Measurements from ENCODE around the gene ROR2.

ROR2 gene

GRCh38 chr9:91978740-91979414, 28.8 kb upstream of the ROR2 start:
- TF ChIP-seq, protein P1, sequence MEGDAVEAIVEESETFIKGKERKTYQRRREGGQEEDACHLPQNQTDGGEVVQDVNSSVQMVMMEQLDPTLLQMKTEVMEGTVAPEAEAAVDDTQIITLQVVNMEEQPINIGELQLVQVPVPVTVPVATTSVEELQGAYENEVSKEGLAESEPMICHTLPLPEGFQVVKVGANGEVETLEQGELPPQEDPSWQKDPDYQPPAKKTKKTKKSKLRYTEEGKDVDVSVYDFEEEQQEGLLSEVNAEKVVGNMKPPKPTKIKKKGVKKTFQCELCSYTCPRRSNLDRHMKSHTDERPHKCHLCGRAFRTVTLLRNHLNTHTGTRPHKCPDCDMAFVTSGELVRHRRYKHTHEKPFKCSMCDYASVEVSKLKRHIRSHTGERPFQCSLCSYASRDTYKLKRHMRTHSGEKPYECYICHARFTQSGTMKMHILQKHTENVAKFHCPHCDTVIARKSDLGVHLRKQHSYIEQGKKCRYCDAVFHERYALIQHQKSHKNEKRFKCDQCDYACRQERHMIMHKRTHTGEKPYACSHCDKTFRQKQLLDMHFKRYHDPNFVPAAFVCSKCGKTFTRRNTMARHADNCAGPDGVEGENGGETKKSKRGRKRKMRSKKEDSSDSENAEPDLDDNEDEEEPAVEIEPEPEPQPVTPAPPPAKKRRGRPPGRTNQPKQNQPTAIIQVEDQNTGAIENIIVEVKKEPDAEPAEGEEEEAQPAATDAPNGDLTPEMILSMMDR (IDR thresholded peaks at IDR 0.05), result peak; percentile 57

- TF ChIP-seq, protein P1 (IDR thresholded peaks at IDR 0.05), result no peak
Observed at GRCh38 chr9:91972711-91973110, 22.7 kb upstream of the ROR2 start.

DNA sequence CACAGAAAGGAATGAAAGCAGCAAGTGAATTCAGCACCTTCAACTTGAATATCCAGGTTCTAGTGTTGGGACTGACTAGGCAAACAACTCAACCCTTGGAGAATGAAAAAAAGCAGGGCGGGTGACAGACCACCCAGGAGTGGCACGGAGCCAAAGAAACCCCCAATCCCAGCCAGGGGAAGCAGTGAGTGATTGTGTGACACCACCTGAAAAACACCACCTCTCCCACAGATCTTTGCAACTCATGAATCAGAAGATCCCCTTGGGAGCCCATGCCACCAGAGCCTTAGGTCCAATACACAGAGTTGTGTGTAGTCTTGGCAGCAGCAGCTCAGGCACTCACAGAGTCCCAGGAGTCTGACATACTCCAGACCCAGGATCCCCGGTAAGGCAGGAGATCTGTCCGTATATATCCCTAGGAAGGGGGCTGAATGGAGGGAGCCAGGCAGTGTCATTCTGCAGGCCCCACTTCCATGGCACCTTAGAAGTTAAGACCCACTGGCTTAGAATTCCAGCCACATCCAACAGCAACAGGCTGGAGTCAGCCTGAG, 22.1 kb upstream of the ROR2 start:
- TF ChIP-seq, protein P1 (IDR thresholded peaks at IDR 0.05), result no peak

DNA sequence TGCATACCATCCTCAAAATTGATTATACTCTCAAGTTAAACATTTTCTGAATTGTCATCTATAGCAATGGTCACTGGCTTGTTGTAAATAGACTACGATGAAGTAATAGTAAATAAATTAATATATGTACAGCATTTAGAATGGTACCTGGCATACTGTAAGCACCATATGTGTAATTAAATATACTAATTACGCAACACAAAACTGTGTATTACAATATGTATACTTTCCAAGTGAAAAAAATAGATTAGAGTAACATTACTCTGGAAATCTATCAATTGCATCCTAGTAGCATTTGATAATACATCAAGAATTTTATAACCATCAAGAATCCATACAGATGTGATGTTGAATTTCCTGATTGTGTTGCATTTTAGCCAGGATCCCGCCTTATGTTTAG, 17.2 kb upstream of the ROR2 start:
- TF ChIP-seq, protein P1 (IDR thresholded peaks at IDR 0.05), result no peak

GRCh38 chr9:91966503-91966902, 16.5 kb upstream of the ROR2 start:
- TF ChIP-seq, protein P1 (IDR thresholded peaks at IDR 0.05), result no peak

GRCh38 chr9:91963711-91964240, 13.7 kb upstream of the ROR2 start:
- TF ChIP-seq, protein P1 (IDR thresholded peaks at IDR 0.05), result no peak

- TF ChIP-seq, protein P1 (IDR thresholded peaks at IDR 0.05), result no peak
Observed at GRCh38 chr9:91960367-91960766, 10.3 kb upstream of the ROR2 start.
